Prostate gland (tissue), 2 donors: Measurements from ENCODE around the gene SAMD13.

Experiments
- POLR2A ChIP-seq: fragments of 450-650 bp; IDR thresholded peaks from one replicate; pipeline ENCODE4 v1.6.1; 2016; ENCODE audit warnings: antibody characterized with exemption, mild to moderate bottlenecking
- POLR2AphosphoS5 ChIP-seq: sonication (generic); formaldehyde crosslinking; IDR thresholded peaks from one replicate; pipeline ENCODE4 v1.6.1; 2017; ENCODE audit warnings: antibody characterized with exemption
- TF ChIP-seq, protein P1 (sequence below), 4 experiments: fragments of 200-600 bp in 2 of 4; fragments of 450-650 bp in 2 of 4; sonication (generic) in 2 of 4; IDR thresholded peaks; 1 replicate in 3 of 4; 2 replicates in 1 of 4; pipeline ENCODE4 v1.5.1; 2016 to 2019; ENCODE audit warnings: antibody characterized with exemption in 4 of 4, mild to moderate bottlenecking in 2 of 4, moderate library complexity in 2 of 4

DNA sequence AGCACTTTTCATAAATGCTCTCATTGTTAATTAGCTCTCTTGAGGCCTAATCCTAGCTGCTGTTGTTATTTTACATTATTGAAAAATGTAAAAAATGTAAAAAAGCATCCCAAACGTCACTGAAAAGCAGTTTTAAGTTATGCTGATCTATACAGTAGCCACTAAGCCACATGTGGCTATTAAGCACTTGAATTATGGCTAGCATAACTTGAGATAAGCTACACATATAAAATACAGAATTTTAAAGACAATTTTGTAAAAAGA lies 78.3 kb downstream of the SAMD13 start:
- TF ChIP-seq, protein P1, sequence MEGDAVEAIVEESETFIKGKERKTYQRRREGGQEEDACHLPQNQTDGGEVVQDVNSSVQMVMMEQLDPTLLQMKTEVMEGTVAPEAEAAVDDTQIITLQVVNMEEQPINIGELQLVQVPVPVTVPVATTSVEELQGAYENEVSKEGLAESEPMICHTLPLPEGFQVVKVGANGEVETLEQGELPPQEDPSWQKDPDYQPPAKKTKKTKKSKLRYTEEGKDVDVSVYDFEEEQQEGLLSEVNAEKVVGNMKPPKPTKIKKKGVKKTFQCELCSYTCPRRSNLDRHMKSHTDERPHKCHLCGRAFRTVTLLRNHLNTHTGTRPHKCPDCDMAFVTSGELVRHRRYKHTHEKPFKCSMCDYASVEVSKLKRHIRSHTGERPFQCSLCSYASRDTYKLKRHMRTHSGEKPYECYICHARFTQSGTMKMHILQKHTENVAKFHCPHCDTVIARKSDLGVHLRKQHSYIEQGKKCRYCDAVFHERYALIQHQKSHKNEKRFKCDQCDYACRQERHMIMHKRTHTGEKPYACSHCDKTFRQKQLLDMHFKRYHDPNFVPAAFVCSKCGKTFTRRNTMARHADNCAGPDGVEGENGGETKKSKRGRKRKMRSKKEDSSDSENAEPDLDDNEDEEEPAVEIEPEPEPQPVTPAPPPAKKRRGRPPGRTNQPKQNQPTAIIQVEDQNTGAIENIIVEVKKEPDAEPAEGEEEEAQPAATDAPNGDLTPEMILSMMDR (IDR thresholded peaks at IDR 0.05): no peak
- TF ChIP-seq POLR2A (no peak), POLR2AphosphoS5 (no peak)
